ENCODE data around the gene LDHAL6B. TPM values are rescaled to one million over a fixed set of nuclear protein-coding genes. Genes with fewer than 3 reads are reported as not detected.

LDHAL6B gene
- total RNA-seq, 1 experiment from 2014 or later, result not detected

- in situ Hi-C loops (cut with HindIII; ENCODE audit: low sequenced_read_pairs), result no loop called here
Measured at GRCh38 chr15:59240036-59240435, 33.4 kb downstream of the LDHAL6B start.

GRCh38 chr15:59242649-59243048 lies 36.0 kb downstream of the LDHAL6B start:
- in situ Hi-C loops (cut with HindIII; ENCODE audit: low sequenced_read_pairs), result no loop called here
- DNase-seq (ENCODE audit: low spot score), result no peak

More at GRCh38 chr15:59240036-59240435, 33.4 kb downstream of the LDHAL6B start:
- no peak for DNase-seq (ENCODE audit: low spot score)

- no peak for DNase-seq (ENCODE audit: low spot score)
- in situ Hi-C loops (cut with HindIII; ENCODE audit: low sequenced_read_pairs), result no loop called here
Measured at GRCh38 chr15:59243622-59244021, 37.0 kb downstream of the LDHAL6B start.

- in situ Hi-C loops (cut with HindIII; ENCODE audit: low sequenced_read_pairs), result no loop called here
- DNase-seq (ENCODE audit: low spot score), result no peak
Measured at GRCh38 chr15:59244337-59244736, 37.7 kb downstream of the LDHAL6B start.

- no peak for DNase-seq (ENCODE audit: low spot score)
- in situ Hi-C loops (cut with HindIII; ENCODE audit: low sequenced_read_pairs), result no loop called here
Measured at GRCh38 chr15:59245559-59245958, 38.9 kb downstream of the LDHAL6B start.

- in situ Hi-C loops (cut with HindIII; ENCODE audit: low sequenced_read_pairs), result no loop called here
Measured at GRCh38 chr15:59247364-59247763, 40.7 kb downstream of the LDHAL6B start.

GRCh38 chr15:59249816-59250215 lies 43.2 kb downstream of the LDHAL6B start:
- in situ Hi-C loops (cut with HindIII; ENCODE audit: low sequenced_read_pairs), result no loop called here
- DNase-seq (ENCODE audit: low spot score), result no peak

More at GRCh38 chr15:59247364-59247763, 40.7 kb downstream of the LDHAL6B start:
- peak; percentile 25 for DNase-seq (ENCODE audit: low spot score)

- no peak for DNase-seq (ENCODE audit: low spot score)
- in situ Hi-C loops (cut with HindIII; ENCODE audit: low sequenced_read_pairs), result no loop called here
Measured at GRCh38 chr15:59250249-59250648, 43.6 kb downstream of the LDHAL6B start.

GRCh38 chr15:59251001-59251845 lies 44.6 kb downstream of the LDHAL6B start:
- in situ Hi-C loops (cut with HindIII; ENCODE audit: low sequenced_read_pairs), result no loop called here
- no peak for DNase-seq (ENCODE audit: low spot score)

- in situ Hi-C loops (cut with HindIII; ENCODE audit: low sequenced_read_pairs), result no loop called here
- DNase-seq (ENCODE audit: low spot score), result no peak
Measured at GRCh38 chr15:59252137-59252536, 45.5 kb downstream of the LDHAL6B start.

GRCh38 chr15:59255680-59256336 lies 49.2 kb downstream of the LDHAL6B start:
- in situ Hi-C loops (cut with HindIII; ENCODE audit: low sequenced_read_pairs), result no loop called here
- no peak for DNase-seq (ENCODE audit: low spot score)

GRCh38 chr15:59256482-59256881 lies 49.8 kb downstream of the LDHAL6B start:
- in situ Hi-C loops (cut with HindIII; ENCODE audit: low sequenced_read_pairs), result no loop called here
- DNase-seq (ENCODE audit: low spot score), result no peak

- DNase-seq (ENCODE audit: low spot score), result no peak
- in situ Hi-C loops (cut with HindIII; ENCODE audit: low sequenced_read_pairs), result no loop called here
Measured at GRCh38 chr15:59257140-59257539, 50.5 kb downstream of the LDHAL6B start.

Other genes starting within 250 kb of the LDHAL6B start
- 4.6 and 8.8 TPM in 2 replicates for gene RNF111, start 219.2 kb upstream of the LDHAL6B start, total RNA-seq (2014; rRNA removed; shearing (Covaris generic))
- gene CCNB2, start 101.7 kb upstream of the LDHAL6B start, total RNA-seq (2014; rRNA removed; shearing (Covaris generic)), result 95.2 and 97.3 TPM in 2 replicates
- 3.6 and 16.9 TPM in 2 replicates for gene MYO1E, start 166.0 kb downstream of the LDHAL6B start, total RNA-seq (2014; rRNA removed; shearing (Covaris generic))
- not detected in 2 replicates for gene FAM81A, start 231.3 kb downstream of the LDHAL6B start, total RNA-seq (2014; rRNA removed; shearing (Covaris generic))